GM06990 (cell line): ENCODE measurements around the gene CCDC107.

Source experiments
- DNase-seq: peaks from one replicate; pipeline ENCODE4 v3.0.0-alpha.2; 2011; ENCODE audit not compliant: insufficient read length; ENCODE audit errors: extremely low read depth
- H3K27me3 ChIP-seq: replicated peaks from 2 replicates; pipeline ENCODE4 v1.6.0; 2011; ENCODE audit warnings: low read length; ENCODE audit not compliant: control insufficient read depth, insufficient read depth
- H3K36me3 ChIP-seq: 2 replicates; pipeline ENCODE4 v1.5.1; 2011; ENCODE audit warnings: low read length; ENCODE audit not compliant: control insufficient read depth, insufficient read depth
- H3K4me3 ChIP-seq: replicated peaks from 2 replicates; pipeline ENCODE4 v1.5.1; 2011; ENCODE audit warnings: low read depth, mild to moderate bottlenecking, control low read depth, low read length
- TF ChIP-seq, protein P1 (sequence below): IDR thresholded peaks from 2 replicates; pipeline ENCODE4 v1.5.1; 2011; ENCODE audit warnings: low read length, control low read depth, mild to moderate bottlenecking, inconsistent platforms; ENCODE audit not compliant: insufficient read depth, poor library complexity, severe bottlenecking

The CCDC107 gene

DNA sequence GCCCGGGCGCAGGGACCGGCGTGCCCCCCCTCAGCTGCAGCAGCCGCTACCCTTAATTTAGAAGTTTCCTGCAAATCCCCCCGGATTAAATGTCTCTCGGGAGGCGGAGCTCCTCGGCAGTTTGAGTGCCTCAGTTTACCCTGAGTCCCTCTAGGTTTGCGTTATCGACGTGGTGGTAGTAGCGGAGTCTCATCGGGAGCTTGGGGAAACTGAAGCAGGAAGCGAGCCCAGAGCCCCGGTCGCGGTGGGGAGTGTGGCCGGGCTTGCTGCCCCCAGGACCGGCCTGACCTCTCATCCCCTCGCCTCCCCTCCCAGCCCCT is 32.2 kb downstream of the CCDC107 start:
- H3K4me3 ChIP-seq = peak overlapping the region; percentile 71
- DNase-seq = no peak
- TF ChIP-seq, protein P1, sequence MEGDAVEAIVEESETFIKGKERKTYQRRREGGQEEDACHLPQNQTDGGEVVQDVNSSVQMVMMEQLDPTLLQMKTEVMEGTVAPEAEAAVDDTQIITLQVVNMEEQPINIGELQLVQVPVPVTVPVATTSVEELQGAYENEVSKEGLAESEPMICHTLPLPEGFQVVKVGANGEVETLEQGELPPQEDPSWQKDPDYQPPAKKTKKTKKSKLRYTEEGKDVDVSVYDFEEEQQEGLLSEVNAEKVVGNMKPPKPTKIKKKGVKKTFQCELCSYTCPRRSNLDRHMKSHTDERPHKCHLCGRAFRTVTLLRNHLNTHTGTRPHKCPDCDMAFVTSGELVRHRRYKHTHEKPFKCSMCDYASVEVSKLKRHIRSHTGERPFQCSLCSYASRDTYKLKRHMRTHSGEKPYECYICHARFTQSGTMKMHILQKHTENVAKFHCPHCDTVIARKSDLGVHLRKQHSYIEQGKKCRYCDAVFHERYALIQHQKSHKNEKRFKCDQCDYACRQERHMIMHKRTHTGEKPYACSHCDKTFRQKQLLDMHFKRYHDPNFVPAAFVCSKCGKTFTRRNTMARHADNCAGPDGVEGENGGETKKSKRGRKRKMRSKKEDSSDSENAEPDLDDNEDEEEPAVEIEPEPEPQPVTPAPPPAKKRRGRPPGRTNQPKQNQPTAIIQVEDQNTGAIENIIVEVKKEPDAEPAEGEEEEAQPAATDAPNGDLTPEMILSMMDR = no peak
- no peaks in the 10 kb centered on the region for H3K36me3 ChIP-seq
- no peaks in the 10 kb centered on the region for H3K27me3 ChIP-seq

DNA sequence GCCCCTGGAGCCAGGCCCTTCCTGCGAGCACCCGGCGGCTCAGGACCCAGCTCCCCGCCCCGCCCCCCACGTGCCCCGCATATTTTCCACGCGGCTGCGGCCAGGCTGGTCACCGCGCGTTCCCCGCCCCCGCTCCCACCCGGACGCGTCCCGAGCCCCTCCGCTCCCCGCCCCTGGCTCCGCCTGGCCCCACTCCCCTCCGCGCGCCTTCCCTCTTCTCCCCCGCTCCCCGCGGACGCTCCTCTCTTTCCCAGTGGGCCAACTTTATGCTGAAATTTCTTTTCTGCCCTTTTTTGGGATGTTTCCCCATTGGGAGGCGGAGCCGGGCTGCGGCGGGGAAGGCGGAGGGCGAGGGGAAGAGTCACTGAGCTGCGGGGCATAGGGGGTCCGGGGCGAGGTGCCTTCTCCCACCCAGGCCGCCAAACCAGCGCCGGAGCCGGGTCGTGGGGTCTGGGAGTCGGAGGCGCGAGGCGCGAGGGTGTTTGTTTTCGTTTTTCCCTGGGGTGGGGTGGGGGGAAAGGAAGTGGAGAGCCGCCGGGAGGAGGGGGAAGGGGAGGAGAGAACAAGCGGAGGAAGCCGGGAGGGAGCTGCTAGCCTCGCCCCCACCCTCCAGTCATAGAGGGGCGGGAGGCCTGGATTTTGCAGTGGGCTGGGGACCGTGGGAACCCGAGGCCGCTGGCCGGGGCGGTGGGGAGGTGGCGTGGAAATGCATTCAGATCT is 32.7 kb downstream of the CCDC107 start:
- DNase-seq = no peak

DNA sequence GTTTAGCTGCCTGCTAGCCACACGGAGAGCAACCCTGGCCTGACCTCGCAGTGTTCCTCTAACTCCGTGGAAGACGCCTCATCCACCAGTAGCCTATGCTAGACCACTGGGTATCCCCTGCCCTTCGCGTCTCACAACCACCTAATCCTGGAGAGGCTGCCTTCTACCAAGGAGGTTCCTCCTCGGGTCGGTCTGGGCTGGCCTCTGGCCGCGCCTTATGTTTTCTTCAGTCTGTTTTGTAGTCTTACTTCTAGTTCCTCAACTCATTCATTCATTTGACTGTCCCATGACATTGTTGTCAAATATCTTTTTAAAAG is 33.2 kb downstream of the CCDC107 start:
- TF ChIP-seq, protein P1 = no peak
- peak overlapping the region; percentile 71 for H3K4me3 ChIP-seq
- peaks cover 3% of the 10 kb centered on the region for H3K36me3 ChIP-seq
- DNase-seq = no peak
- H3K27me3 ChIP-seq = no peaks in the 10 kb centered on the region

More for the DNA sequence above, 32.7 kb downstream of the CCDC107 start:
- Histone ChIP-seq H3K4me3 (peak overlapping the region; percentile 71), H3K27me3 (no peaks in the 10 kb centered on the region), H3K36me3 (no peaks in the 10 kb centered on the region)
- TF ChIP-seq, protein P1 = no peak

DNA sequence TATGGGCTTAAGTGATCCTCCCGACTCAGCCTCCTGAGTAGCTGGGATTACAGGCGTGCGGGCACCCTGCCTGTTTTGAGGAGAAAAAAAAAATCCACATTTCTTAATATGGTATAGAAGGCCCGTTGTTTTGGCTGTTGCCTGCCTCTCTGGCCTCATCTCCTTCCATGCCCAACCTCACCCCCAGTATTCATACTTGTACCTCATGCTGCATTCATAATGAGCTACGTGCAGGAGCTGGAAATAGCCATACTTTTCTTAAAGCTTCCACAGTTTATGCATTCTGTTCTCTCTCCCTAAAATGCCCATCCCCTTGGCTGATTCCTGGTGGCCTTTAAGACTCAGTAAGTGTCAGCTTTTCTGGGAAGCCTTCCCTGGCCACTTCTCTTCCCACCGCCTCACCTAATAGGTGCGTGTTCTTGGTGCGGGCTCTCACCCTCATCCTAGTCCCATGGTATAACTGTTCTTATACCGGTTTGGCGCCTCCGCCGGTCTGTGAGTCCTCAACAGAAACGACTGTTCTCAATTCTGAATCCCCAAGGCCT is 33.7 kb downstream of the CCDC107 start:
- H3K4me3 ChIP-seq = no peak overlapping the region
- no peaks in the 10 kb centered on the region for H3K27me3 ChIP-seq
- no peak for DNase-seq
- TF ChIP-seq, protein P1 = no peak
- H3K36me3 ChIP-seq = peaks cover 6% of the 10 kb centered on the region

DNA sequence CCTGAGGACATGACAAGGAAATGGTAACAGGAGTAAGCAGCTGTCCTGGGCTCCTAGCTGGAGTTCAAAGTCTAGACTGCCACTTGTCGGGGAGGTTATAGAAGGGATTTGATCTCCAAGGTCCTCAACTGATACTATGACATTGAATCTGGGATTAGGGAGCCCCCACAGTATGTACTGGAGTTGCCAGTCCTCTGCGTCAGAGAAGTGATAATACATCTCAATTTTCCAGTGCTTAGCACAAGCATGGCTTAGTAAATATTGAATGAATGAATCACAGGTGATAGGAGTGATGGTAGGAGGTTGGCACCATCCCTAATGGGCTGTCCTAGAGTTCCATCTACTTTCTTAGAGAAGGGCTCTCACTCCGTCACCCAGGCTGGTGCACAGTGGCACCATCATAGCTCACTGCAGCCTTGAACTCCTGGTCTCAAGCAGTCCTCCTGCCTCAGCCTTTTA is 37.9 kb downstream of the CCDC107 start:
- H3K4me3 ChIP-seq = no peak overlapping the region
- H3K36me3 ChIP-seq = peaks cover 33% of the 10 kb centered on the region
- TF ChIP-seq, protein P1 = no peak
- no peak for DNase-seq
- H3K27me3 ChIP-seq = no peaks in the 10 kb centered on the region
